ENCODE data around the gene TDRD5. TPM values are rescaled to one million over a fixed set of nuclear protein-coding genes. Genes with fewer than 3 reads are reported as not detected.

Gene TDRD5
- total RNA-seq, 2 experiments from 2014 or later = not detected

GRCh38 chr1:179589509-179589908, 2.1 kb upstream of the TDRD5 start:
- Mint-ChIP-seq H3K9me3 (no peaks in the 10 kb centered on the region), H3K36me3 (ENCODE audit: low read depth) (no peaks in the 10 kb centered on the region), H3K27ac (no peak overlapping the region), H3K27me3 (peaks cover 46% of the 10 kb centered on the region), H3K4me1 (ENCODE audit: low read depth) (no peaks in the 10 kb centered on the region), H3K4me3 (no peak overlapping the region)
- intact Hi-C loops (cut with micrococcal nuclease) = no loop called here
- ATAC-seq = no peak
- POLR2A ChIA-PET = no interaction called here
- DNase-seq = no peak
- CTCF ChIA-PET = no interaction called here
- TF ChIP-seq CTCF (IDR thresholded peaks at IDR 0.05) = no peak

- no peak for ATAC-seq
- ChIA-PET CTCF (no interaction called here), POLR2A (no interaction called here)
- intact Hi-C loops (cut with micrococcal nuclease) = no loop called here
- DNase-seq = no peak
- Mint-ChIP-seq H3K27me3 (peaks cover 39% of the 10 kb centered on the region), H3K4me3 (no peak overlapping the region), H3K4me1 (ENCODE audit: low read depth) (no peaks in the 10 kb centered on the region), H3K9me3 (no peaks in the 10 kb centered on the region), H3K36me3 (ENCODE audit: low read depth) (no peaks in the 10 kb centered on the region), H3K27ac (no peak overlapping the region)
- no peak for TF ChIP-seq CTCF (IDR thresholded peaks at IDR 0.05)
Measured at GRCh38 chr1:179590671-179591070, 961 bp upstream of the TDRD5 start.

- Mint-ChIP-seq H3K9me3 (no peaks in the 10 kb centered on the region), H3K27me3 (peaks cover 36% of the 10 kb centered on the region), H3K36me3 (ENCODE audit: low read depth) (no peaks in the 10 kb centered on the region), H3K27ac (no peak overlapping the region), H3K4me3 (no peak overlapping the region), H3K4me1 (ENCODE audit: low read depth) (no peaks in the 10 kb centered on the region)
- CTCF ChIA-PET = no interaction called here
- POLR2A ChIA-PET = no interaction called here
- DNase-seq = no peak
- TF ChIP-seq CTCF (IDR thresholded peaks at IDR 0.05) = no peak
- no peak for ATAC-seq
- intact Hi-C loops (cut with micrococcal nuclease) = no loop called here
Measured at GRCh38 chr1:179591253-179591591, 410 bp upstream of the TDRD5 start.

- ChIA-PET CTCF (no interaction called here), POLR2A (no interaction called here)
- Mint-ChIP-seq H3K9me3 (no peaks in the 10 kb centered on the region), H3K27me3 (peaks cover 15% of the 10 kb centered on the region), H3K36me3 (ENCODE audit: low read depth) (no peaks in the 10 kb centered on the region), H3K4me3 (no peak overlapping the region), H3K4me1 (ENCODE audit: low read depth) (no peaks in the 10 kb centered on the region), H3K27ac (no peak overlapping the region)
- ATAC-seq (no peak), DNase-seq (no peak)
- no peak for TF ChIP-seq CTCF (IDR thresholded peaks at IDR 0.05)
- intact Hi-C loops (cut with micrococcal nuclease) = no loop called here
Measured at GRCh38 chr1:179598631-179599030, 7.0 kb downstream of the TDRD5 start.

GRCh38 chr1:179599623-179600249, 8.1 kb downstream of the TDRD5 start:
- ChIA-PET CTCF (no interaction called here), POLR2A (no interaction called here)
- TF ChIP-seq CTCF (IDR thresholded peaks at IDR 0.05) = no peak
- peak; percentile 15 for DNase-seq
- Mint-ChIP-seq H3K27ac (no peak overlapping the region), H3K4me3 (no peak overlapping the region), H3K9me3 (no peaks in the 10 kb centered on the region), H3K27me3 (peaks cover 15% of the 10 kb centered on the region), H3K36me3 (ENCODE audit: low read depth) (no peaks in the 10 kb centered on the region), H3K4me1 (ENCODE audit: low read depth) (no peaks in the 10 kb centered on the region)
- ATAC-seq = no peak
- intact Hi-C loops (cut with micrococcal nuclease) = no loop called here

All from activated CD8-positive, alpha-beta T cell treated with anti-CD3 and anti-CD28 coated beads for 36 hours (primary cell).